NAMALWA (cell line): Measurements from ENCODE around the gene HLTF.
"Not testable (repeated sequence)": the region's sequence is repeated elsewhere in the genome, so short reads cannot be mapped to it uniquely, and the experiment has no call there.

ENCODE experiments used
- DNase-seq: peaks from one replicate; pipeline ENCODE4 v3.0.0-alpha.2; 2015; ENCODE audit warnings: low spot score

HLTF gene, protein sequence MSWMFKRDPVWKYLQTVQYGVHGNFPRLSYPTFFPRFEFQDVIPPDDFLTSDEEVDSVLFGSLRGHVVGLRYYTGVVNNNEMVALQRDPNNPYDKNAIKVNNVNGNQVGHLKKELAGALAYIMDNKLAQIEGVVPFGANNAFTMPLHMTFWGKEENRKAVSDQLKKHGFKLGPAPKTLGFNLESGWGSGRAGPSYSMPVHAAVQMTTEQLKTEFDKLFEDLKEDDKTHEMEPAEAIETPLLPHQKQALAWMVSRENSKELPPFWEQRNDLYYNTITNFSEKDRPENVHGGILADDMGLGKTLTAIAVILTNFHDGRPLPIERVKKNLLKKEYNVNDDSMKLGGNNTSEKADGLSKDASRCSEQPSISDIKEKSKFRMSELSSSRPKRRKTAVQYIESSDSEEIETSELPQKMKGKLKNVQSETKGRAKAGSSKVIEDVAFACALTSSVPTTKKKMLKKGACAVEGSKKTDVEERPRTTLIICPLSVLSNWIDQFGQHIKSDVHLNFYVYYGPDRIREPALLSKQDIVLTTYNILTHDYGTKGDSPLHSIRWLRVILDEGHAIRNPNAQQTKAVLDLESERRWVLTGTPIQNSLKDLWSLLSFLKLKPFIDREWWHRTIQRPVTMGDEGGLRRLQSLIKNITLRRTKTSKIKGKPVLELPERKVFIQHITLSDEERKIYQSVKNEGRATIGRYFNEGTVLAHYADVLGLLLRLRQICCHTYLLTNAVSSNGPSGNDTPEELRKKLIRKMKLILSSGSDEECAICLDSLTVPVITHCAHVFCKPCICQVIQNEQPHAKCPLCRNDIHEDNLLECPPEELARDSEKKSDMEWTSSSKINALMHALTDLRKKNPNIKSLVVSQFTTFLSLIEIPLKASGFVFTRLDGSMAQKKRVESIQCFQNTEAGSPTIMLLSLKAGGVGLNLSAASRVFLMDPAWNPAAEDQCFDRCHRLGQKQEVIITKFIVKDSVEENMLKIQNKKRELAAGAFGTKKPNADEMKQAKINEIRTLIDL

DNA sequence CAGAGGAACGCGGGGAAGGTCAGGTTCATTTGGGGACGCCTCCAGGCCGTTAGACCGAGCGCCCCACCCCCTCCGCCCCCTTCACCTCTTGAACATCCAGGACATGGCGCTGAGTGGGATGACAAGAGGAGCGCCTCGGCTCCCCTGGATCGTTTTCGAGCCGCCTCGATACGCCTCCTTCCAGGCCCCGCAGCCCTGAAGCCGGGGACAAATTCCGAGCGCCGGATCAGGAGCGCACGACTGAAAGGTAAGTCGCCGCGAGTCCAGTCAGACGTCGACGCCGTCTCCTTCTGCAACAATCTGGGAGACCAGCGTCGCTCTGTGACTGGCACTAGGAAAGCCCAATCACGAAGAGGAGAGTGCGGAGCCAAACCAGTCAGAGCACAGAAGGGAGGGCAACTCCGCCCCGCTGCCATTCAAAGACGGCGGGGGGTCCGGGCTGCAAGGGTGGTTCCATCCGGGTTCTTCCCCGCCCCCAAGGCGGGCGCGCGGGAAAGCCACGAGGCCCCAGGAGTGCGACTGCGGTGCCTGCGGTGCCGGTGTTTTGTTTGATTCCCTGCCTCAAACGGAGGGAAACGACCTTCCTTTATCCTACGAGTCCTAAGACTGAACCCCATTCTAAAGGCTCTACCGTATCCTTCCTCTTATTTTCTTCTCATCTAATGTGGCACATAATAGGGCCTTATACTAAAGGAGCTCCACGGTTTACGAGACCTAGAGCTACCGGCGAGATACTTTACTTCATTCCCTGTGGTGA lies at the start of gene HLTF:
HLTF (minus strand) TSS at position 302 of the 757 bp plus-strand sequence; CDS start at position 105, 197 bp downstream.
- peak; percentile 99 for DNase-seq

DNA sequence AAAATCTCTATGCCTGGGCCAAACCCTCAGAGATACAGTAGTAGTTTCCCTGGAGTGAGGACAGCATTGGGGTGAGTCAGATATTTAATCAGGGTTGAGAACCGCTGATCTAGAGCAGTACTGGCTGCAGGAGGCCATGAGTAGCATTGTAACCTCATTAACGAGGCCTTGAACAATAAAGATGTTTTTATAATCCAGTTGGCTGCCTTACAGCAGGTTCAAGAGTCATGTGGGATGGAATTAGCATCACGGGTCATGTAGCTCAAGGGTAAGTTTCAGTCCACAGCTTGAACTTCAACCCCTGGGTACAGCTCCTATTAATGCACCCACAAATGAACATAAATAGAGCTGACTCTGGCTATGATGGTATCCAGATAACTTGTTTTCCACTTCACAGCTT lies 48.2 kb upstream of the HLTF start:
- no peak for DNase-seq

DNA sequence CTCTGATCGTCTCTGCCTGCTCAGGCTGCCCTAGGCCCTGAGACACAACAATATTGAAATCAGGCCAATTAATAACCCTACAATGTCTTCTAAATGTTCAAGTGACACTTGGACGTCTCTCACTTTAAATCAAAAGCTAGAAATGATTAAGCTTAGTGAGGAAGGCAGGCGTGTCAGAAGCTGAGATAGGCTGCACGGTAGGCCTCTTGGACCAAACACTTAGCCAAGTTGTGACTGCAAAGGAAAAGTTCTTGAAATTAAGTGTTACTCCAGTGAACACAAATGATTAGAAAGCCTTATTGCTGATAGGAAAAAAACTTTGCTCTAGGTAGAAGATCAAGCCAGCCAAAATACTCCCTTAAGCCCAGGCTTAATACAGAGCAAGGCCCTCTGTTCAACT lies 45.3 kb upstream of the HLTF start:
- DNase-seq: no peak

DNA sequence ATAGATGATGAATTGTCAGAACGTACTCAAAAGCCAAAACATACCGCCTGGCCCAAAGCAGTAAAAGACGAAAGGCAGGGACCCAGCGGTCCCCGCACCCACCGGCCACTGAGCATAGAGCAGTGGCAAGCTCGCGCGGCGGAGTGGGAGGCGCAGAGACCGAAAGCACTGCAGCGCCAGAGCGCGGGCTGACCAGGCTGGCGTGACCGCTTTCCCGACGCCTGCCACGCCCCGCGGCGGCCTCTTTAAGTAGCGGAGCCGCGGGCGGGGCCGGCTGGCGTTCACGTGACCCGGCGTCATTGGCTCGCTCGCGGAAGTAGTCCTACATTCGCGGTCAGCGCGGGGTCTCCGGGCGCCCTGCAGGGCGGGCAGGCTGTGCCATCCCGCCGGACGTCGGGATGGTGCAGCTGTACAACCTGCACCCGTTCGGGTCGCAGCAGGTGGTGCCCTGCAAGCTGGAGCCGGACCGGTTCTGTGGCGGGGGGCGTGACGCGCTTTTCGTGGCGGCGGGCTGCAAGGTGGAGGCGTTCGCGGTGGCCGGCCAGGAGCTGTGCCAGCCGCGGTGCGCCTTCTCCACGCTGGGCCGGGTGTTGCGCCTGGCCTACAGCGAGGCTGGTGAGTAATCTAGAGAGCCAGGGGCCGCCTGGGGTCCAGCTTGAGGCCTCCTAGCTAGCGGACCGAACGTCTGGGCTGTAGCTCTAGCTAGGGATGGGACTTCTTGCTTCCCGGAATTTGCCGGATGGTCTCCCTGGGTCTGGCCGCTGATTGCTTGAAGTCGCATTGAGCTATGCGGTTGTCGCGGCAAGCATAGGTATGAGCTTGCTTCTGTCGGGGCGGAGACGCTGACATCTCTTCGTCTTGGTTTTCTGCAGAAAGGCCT lies 43.2 kb upstream of the HLTF start, which contains the start of gene HPS3:
HPS3 (plus strand) TSS at position 313 of the 880 bp plus-strand sequence; CDS start at position 399, 86 bp downstream.
- DNase-seq: peak; percentile 94

DNA sequence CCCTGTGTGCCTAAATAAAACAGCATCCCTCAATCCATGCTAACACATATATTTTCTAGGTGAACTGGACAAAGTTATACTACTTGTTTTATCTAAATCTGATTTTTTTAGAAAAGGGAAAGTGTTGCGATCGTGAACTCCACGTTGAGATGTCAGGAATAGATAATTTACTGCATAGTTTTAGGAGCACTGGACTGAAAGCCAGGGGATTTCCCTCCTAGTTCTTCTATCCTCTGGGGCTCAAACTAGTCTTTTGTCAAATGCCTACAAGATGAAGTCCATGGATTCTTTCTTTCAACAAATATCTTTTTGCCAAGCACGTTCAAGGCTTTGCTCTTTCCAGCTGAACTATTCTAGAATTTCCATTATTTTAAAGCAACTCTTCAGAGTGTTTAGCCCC lies 42.5 kb upstream of the HLTF start:
- DNase-seq: no peak

DNA sequence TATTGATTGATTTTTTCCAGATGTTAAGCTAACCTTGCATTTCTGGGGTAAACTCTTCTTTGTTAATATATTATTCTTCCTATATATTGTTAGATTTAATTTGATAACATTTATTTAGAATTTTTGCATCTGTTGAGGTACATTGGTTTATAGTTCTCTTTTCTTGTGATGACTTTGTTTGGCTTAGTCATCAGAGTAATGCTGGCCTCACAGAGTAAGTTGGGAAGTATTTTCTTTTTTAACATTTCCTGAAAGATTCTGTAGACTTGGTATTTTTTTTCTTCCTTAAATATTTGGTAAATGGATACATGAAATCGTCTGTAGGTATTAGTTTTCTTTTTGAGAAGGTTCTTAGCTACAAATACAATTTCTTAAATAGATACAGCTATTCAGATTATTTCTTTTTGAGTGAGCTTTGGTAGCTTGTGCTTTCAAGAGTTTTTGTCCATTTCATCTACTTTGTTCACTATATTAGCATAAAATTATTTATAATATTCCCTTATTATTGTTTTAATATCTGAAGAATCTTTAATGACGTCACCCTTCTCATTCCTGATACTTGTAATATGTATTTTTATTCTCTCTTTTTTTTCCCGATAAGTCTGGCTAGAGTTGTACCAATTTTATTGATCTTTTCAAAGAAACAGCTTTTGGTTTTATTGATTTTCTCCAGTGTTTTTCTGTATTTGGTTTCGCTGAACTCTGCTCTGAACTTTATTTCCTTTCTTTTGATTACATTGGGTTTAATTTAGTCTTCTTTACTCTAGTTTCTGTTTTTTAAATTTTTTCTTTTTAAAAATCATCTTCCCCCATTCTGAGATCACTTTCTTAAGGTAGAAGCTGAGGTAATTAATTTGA lies 36.6 kb upstream of the HLTF start:
- DNase-seq: no peak

DNA sequence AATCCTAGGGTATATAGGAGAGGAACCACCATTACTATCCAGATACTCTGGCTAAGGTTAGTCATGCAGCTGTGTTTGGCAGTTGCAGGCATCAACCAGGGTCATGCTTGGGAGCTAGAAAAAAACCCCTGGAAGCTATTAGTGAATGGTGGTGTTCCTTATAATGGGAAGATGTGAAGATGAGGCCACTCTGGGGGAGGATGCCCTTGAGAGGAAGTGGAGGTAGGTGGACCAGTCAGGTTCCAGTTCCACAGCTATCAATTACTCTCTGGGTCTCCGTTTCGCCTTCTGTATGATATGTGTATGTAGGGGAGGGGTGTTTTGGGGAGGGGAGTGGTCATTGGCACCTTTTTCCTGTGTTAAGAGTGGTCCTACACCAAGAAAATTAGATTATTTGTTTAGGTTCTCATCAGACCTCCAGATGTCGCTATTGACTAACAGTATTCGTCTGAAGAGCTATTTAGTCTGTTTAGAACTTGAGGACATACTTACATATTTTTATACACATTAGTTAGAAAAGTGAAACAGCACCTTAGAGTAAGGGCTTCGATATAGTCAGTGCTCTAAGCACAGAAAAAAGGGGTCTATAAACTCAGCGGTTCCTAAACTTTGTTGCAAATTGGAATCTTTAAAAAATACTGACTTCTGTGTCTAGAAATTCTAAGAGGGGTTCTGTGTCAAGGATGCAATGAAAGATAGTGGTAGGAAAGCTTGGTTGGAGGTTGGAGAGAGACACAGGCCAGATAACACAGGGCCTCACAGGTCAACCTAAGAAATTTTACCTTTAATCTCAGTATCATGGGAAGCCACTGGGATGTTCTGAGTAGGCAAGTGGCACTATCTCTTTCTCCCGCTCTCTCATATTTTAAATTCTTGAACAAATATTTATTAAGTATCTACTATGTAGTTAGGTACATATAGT lies 34.0 kb upstream of the HLTF start:
- DNase-seq: peak; percentile 87

DNA sequence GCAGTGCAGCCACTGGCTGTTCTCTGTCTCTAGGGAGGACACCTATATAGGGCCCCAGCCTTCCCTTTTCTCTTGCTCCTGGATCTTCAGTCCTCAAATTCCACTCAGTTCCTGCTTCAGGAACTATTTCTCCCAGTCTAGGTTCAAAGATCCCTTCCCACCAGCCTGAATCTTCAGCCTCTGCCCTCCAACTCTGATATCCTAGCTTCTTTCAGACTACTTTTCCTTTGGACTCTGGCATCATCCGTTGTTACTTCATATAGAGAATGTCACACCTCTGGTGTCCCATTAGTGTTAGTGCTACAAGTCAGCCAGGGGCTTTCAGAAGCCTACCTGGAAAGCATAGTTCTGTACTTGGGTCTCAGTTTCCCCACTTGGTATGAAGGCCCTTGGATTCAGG lies 33.1 kb upstream of the HLTF start:
- no peak for DNase-seq

DNA sequence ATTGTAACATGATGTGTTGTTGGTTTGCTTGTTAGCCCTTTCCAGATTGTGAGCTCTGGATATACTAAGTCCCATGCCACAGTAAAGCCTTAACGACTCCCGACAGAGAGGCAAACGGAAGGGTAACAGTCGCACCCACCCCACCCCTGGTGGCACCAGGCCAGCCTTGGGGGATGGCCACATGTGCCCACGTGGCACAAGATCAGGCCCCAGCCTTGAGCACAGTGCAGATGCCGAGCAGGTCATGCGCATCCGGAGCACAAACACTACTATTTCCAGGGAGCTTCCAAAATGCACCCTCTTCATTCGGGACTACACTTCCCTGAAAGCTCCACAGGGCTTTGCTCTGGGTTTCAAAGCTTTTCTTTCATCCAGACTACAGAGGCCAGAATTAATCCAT lies 32.4 kb upstream of the HLTF start:
- DNase-seq: no peak

DNA sequence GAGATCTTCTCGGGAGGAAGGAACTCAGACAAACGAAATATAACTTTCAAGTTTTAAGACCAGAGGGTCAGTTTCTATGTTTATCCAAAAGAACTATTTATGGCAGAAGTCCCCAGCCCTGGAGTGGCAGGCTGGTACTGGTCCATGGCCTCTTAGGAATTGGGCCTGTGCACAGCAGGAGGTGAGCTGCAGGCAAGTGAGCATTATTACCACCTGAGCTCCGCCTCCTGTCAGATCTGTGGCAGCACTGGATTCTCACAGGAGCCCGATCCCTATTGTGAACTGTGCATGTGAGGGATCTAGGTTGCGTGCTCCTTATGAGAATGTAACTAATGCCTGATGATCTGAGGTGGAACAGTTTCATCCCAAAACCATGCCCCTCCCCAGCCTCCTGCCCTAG lies 28.8 kb upstream of the HLTF start:
- no peak for DNase-seq

DNA sequence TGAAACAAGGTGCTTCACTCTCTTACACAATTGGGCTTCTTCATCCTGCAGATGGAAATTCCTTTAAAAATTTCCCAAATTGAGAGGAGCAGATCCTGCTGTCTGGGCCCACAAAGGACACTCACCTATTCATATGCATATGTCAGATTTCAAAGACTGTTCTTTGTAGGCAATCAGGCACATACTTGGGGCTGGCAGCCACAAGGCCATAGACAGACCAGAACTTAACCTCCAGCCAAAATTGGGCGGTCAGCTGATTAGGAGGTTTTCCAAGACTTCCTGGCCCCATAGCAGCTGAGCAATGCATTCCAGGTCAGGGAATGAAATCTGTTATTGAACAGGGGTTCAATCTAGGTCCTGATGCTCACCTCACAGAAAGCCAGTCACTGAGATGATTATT lies 28.1 kb upstream of the HLTF start:
- DNase-seq: no peak

DNA sequence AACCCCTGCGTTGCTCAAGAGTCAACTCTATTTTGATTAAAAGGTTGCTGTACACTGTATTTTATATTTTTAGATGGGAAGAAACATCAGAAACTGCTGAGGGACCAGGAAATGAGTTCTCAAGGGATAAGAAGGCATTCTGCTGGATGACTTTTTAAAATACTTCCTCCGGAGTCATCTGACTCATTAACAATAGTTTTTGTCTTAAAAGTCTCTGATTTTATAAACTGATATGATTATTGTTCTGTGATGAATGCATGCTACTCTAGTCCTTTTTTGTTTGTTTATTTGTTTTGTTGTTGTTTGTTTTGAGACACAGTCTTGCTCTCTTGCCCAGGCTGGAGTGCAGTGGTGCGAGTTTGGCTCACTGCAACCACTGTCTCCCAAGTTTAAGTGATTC lies 18.2 kb upstream of the HLTF start:
- no peak for DNase-seq

DNA sequence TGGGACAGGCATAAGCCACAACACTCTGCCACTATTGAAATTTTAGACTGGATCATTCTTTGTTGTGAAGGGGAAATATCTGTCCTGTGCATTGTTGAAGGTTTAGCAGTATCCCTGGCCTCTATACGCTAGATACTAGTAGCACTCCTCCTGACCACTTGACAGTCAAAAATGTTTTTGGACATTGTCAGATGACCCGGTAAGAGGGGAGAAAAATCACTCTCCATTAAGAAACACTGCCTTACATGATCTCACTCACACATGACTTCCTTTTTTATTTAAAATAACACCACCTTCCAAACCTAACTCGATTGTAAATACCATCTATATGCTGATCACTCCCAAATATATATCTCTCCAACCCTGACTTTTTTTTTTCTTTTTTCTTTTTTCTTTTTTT lies 15.3 kb upstream of the HLTF start:
- no peak for DNase-seq

DNA sequence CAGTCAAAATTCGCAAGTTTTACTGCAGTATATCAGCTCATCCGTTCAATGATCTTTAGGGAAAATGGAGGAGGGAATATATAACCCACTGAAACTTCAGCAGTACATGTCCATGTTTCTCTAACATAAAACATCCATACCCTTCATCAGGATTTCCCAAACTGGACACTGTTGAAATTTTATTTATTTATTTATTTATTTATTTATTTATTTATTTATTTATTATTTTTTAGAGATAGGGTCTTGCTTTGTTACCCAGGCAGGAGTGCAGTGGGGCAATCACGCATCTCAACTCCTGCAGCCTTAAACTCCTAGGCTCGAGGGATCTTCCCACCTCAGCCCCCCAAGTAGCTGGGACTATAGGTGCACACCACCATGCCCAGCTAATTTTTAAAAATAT lies 14.8 kb upstream of the HLTF start:
- no peak for DNase-seq

DNA sequence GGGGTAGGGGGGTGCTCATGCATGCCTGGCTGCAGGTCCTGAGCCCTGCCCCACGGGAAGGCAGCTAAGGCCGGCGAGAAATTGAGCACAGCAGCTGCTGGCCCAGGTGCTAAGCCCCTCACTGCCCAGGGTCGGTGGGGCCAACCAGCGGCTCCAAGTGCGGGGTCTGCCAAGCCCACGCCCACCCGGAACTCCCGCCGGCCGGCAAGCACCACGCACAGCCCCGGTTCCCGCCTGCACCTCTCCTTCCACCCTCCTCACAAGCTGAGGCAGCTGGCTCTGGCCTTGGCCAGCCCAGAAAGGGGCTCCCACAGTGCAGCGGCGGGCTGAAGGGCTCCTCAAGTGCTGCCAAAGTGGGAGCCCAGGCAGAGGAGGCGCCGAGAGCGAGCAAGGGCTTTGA lies 11.7 kb upstream of the HLTF start:
- not testable (repeated sequence) for DNase-seq

DNA sequence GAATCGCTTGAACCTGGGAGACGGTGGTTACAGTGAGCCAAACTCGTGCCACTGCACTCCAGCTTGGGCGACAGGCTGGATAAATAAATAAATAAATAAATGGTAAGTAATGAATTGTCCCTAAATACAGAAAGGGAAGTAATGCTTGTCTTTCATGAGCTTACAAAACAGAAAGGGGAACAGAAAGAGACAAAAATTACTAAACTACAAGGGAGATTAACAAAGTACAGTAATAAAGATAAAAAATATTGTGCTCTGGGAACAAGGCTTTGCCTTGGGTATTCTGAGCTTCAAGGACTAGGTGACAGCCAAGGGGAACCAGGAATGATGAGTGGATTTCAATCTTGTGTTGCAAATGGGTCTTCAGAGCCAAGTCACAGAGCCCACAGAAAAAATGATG lies 9.2 kb upstream of the HLTF start:
- DNase-seq: no peak

DNA sequence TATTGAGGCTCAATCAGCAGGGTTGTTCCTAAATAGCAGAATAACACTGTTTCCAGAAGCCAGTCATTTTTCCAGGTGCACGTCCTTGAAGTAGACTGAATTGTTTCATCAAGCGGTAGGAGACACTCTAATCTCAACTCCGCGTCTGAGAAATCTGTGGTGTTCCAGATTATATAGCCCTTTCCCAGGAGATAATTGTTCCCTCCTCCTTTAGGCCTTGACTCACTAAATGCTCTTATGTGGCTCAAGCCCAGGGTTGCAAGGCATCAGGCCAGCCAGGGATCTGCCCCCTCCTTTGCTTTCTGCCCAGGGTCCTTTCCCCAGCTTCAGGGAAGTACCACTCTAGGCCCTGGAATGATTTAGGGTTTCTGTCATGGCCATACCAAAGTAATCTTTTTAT lies 5.7 kb upstream of the HLTF start:
- no peak for DNase-seq

DNA sequence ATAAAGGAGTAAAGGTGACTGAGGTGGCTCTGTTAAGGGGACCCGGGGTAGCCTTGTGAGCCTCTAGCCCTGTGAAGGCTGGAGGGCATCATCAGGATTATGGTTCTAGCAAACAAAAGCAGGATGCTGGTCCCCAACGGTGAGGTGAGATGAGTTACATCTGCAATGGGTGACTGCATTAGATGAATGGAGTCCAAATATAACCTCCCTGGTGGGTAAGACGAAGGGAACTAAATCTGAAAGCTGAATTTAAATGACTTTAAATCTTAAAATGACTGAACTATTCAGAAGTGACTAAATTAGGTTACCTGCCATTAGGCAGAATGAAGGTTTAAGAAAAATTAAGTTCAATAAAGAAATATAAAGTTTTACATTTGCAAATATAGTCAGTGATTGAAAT lies 4.6 kb upstream of the HLTF start:
- no peak for DNase-seq

DNA sequence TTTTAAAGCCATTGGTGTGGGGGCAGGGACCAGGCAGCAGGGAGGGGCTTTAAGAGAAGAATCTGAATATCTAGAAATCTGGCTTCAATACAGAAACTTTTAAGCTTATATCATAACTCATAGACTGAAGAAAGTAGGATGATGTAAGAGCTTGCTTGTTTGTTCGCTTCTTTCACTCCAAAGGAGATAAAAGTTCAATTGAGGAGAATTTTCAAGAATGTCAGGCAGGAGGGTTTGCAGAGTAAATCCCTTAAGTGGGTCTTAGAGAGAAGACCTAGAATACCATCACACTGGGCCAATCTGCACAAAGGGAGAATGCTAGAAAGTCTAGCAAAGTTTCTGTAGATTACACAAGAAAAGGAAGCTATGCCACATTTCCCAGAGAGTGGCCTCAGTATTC lies 4.1 kb upstream of the HLTF start:
- DNase-seq: no peak
